HG02763 (cell line): ENCODE data around the gene MGMT.

Experiments used
- ATAC-seq: cut with Tn5 transposase; IDR thresholded peaks from one replicate; pipeline ENCODE4 v1.9.1; 2021; ENCODE audit warnings: mild to moderate bottlenecking, moderate library complexity; ENCODE audit not compliant: unreplicated experiment

The MGMT gene

DNA sequence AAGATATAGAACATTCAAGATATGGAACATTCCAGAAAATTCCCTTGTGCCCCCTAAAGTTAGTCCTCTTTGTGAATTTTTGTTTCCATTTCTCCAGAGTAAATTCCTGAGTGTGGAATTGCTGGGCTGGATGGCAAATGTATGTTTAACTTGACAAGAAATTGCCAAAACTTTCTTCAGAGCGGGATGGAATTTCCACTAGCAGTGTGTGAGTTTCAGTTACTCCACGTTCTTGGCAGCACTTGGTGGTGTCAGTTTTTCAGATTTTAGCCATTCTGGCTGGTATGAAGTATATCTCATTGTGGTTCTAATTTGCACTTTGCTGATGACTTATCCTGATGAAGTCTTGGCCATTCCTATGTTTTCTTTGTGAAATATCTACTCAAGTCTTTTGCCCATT lies 71.2 kb downstream of the MGMT start:
- ATAC-seq = no peak

GRCh38 chr10:129541200-129541599 lies 74.2 kb downstream of the MGMT start:
- ATAC-seq = no peak

DNA sequence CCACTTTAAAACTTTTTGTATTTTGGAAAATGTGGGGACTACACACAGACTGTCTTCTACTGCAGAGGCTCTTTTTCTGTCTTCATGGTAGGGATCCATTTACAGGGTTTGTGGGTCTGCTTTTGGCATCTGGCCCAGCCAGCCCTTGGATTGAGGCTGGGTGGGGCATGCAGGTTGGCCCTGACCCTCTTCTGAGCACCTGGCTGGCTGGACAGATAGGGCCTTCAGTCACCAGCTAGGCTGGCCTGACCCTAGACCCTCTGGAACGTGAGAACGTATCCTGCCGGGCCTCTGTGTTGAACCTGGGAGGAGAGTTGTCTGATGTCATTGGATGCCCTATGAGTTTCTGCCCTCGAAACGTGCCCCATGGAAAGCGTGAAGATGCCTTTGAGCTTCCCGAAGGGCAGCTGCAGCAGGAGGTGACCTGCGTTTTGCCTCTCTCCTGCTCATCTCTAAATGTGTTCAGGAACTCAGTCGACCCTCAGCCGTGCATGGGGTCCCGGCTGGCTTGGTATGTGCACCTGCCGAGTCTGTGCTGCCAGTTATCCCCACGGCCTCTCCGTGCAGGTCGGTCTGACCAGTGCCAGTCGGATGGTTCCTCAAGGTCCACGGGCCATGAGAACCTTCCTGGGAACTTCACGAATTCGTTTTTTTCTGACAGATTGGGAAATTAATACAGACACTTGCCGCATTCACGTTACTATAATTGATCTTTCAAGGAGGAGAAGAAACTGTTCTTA lies 74.9 kb downstream of the MGMT start:
- no peak for ATAC-seq

DNA sequence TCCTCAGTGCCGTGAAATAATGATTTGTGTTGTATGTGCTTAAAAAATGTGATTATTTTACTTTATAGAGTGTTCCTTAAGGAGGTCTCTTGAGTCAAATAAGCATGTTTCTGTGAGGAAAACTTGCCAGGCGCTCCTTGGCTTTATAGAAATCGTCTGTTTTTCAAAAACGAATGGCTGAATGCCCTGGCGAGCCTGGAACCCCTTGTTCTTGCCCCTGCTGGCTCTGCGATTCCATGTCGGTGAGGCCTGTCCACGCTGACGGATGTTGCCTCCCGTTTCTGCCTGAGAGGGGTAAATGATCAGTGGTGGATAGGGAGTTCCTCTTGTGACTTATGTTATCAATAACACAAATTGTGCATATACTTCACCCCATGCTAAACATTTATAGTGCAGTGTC lies 75.5 kb downstream of the MGMT start:
- no peak for ATAC-seq

DNA sequence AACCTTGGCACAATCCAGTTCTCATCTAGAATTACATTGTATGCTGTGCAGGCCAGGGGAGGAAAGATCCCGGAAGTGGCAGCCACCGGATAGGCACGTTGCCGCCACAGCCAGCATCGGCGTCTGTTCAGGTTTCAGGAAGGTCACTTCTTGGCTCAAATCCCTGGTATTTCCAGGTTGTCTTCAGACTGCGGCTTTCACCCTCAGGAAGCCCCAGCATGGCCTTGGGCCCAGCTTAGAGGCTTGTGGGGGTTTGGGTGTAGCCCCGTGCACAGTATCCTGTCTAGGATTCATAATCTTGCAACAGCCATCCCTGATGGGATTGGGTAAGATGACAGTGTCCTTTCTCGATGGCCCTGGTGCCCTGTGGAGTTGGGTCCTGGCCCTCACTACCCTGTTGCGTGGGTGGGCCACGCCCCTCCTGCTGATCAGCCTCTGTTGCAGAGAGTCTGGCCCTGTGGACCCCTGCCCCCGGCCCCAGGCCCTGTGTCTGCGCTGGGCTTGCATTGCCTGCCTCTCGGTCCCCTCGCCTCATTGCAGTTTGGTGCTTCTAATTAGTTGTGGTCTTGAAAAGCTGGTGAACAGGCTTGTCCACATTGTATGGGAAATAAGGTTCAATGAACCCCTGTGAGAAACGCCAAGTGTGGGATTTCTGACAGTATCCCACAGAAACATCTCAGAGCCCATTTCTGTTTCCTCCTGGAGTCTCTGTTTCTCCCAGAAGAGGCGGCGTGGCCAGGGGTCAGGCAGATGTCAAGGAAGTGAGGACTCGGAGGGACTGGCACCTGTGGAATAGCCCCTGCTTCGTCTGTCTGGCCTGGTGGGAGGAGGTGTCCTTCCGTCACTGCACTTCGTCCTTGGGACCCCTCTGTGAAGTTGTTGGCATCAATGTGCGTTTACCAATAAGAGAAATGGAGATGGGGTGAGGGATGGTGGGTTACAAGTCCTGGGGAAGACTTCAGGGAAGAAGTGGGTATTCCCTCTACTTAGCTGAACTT lies 77.5 kb downstream of the MGMT start:
- ATAC-seq = no peak

- ATAC-seq = no peak
Measured at GRCh38 chr10:129545261-129545660, 78.2 kb downstream of the MGMT start.

- no peak for ATAC-seq
Measured at GRCh38 chr10:129546106-129546505, 79.1 kb downstream of the MGMT start.

DNA sequence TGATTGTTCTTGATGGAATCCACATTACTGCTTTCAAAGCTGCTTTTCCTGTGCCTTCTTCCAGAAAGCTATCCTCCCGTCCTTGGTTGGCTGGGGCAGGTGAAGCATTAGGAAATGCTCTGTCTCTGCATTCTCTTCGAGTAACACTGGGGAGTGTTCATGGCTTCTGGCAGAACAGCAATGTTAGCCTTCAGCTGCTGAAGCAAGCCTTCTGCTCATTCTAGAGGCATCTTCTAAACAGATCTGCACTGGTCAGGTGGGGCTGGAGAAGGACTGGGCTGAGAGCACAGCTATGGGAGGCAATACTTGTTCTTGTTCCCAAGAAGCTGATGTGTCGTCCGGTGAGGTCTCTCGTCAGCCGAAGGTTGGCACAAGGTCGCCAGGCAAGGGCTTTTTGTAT lies 80.6 kb downstream of the MGMT start:
- no peak for ATAC-seq

- ATAC-seq = no peak
Measured at GRCh38 chr10:129548600-129548999, 81.6 kb downstream of the MGMT start.

DNA sequence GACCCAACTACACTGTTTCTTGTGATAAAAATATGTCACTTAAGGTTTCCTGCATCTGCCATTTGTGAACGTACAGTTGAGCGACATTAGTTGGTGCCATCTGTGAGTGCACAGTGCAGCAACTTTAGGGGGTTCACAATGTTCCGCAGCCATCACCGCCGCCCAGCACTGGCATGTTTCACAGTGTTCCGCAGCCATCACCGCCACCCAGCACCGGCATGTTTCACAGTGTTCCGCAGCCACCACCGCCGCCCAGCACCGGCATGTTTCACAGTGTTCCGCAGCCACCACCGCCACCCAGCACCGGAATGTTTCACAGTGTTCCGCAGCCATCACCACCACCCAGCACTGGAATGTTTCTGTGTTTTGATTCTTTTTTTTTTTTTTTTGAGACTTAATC lies 83.0 kb downstream of the MGMT start:
- no peak for ATAC-seq

- no peak for ATAC-seq
Measured at GRCh38 chr10:129550658-129551057, 83.6 kb downstream of the MGMT start.

DNA sequence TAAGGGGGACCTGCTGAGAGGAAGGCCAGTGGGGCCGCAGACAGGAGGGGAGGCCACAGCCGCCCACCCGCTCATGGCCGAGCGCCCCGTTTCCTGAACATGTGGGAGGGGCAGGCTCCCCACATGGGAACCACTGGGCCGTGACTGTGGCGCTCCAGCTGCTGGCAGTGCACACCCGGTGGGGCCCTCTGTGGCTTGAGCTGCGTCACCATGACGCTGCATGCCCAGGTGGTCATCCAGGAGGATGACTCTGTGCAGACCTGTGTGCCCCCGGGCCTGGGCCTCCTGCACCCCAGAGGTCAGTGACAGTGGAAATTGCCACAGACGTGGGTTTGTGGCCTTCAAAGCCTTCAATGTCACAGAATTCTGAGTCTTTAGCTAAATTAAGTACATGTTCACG lies 85.1 kb downstream of the MGMT start:
- peak; percentile 89 for ATAC-seq

GRCh38 chr10:129553928-129554327 lies 86.9 kb downstream of the MGMT start:
- ATAC-seq = no peak

- ATAC-seq = no peak
Measured at GRCh38 chr10:129556316-129556715, 89.3 kb downstream of the MGMT start.

DNA sequence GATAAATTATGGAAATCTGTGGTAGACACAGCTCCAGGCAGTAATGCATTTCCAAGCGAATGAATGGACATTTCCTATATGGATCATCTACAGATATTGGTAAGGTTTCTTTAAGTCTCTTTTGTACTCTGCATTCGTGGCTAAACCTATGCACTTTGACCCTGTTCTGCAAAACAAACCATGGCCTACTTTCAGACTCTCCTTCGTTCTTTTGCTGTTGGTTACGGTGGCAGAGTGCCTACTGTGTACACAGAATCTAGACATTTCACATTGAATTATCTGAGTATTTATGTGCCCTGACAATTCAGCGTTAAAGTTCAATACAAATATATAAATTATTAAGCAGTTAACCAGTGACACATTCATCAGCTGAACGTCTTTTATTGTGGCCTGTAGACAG lies 93.3 kb downstream of the MGMT start:
- ATAC-seq = no peak

GRCh38 chr10:129562487-129562886 lies 95.4 kb downstream of the MGMT start:
- no peak for ATAC-seq

DNA sequence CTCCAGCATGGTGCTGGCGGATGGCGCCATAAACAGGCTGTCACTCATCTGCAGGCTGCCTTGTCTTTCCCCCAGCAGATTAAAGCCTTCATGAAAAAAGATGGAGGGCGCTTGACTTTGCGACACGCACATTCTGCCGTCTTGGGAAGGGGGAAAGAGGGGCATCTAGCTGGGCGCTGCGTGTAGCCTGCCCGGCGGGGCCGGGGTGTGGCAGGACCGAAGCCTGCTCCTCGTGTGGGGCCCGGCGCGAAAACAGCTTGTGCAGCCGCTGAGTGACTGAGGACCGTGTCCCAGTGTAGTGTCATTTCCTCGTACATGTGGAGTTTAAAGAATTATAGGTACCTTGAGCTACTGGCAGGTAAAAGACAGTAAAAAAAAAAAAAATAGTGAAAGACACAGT lies 97.9 kb downstream of the MGMT start:
- no peak for ATAC-seq

- ATAC-seq = no peak
Measured at GRCh38 chr10:129568583-129569344, 101.7 kb downstream of the MGMT start.

DNA sequence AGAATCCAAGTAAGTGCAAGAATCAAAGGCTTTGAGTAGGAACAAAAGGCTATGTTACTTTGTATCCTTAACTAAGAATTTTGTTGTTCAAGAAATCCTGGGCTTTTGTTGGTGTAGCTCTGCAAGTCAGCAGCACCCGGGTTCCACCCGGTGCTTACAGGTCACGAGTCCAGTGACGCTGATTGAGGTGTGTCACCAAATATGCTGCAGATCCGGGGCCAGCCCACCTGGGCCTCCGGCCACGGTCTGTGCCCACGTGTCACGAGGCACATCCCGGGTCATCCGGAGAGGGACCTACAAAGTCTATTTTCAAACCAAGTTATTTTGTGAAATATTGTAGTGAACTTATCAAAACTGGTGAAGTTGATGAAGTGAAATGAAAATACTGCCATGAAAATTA lies 103.1 kb downstream of the MGMT start:
- ATAC-seq = no peak

DNA sequence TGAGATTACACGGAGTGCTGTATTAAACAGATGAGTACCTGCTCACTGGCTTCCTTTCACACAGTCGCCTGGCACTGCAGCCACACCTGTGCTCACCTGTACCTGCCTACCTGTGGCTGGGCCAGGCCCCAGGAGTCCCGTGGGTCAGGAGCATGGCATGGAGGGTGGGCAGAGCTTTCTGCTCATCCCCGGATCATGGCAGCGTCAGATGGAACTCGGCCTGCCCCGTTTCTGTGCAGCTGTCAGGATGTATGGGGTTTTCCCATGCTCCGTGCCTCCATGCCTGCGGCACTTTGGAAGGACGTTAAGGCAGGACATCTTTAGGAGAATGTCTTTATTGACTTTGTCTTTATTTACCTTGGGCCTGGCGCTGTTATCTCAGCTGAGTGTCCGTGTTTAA lies 112.2 kb downstream of the MGMT start:
- no peak for ATAC-seq

- ATAC-seq = no peak
Measured at GRCh38 chr10:129580010-129580409, 113.0 kb downstream of the MGMT start.
